BE2C (cell line): Measurements from ENCODE around the gene ZDHHC8.
A peak's percentile ranks its signal among the peaks of the same experiment; 100 is the strongest.
"Not testable (repeated sequence)": the region's sequence is repeated elsewhere in the genome, so short reads cannot be mapped to it uniquely, and the experiment has no call there.

ENCODE experiments used
- DNase-seq: peaks from one replicate; pipeline ENCODE4 v3.0.0-alpha.2; 2020
- H3K27me3 ChIP-seq: fragments of 250-450 bp; sonication (Bioruptor Pico); 2 replicates; pipeline ENCODE4 v1.5.1; 2020; ENCODE audit warnings: mild to moderate bottlenecking
- H3K36me3 ChIP-seq: fragments of 250-450 bp; sonication (Bioruptor Pico); 2 replicates; pipeline ENCODE4 v1.5.1; 2020; ENCODE audit warnings: mild to moderate bottlenecking
- H3K4me1 ChIP-seq: fragments of 250-450 bp; sonication (Bioruptor Pico); 2 replicates; pipeline ENCODE4 v1.5.1; 2020
- H3K4me3 ChIP-seq: 2 replicates; pipeline ENCODE4 v1.5.1; 2011; ENCODE audit warnings: low read depth, low read length
- H3K9me3 ChIP-seq: fragments of 250-450 bp; sonication (Bioruptor Pico); 2 replicates; pipeline ENCODE4 v1.5.1; 2020
- CTCF ChIP-seq: IDR thresholded peaks from 2 replicates; pipeline ENCODE4 v1.5.1; 2012; ENCODE audit warnings: mild to moderate bottlenecking, low read depth, low read length

Gene ZDHHC8

GRCh38 chr22:20157430-20158183 is 26.0 kb downstream of the ZDHHC8 start:
- H3K4me1 ChIP-seq, result peaks cover 19% of the 10 kb centered on the region
- DNase-seq, result no peak
- H3K36me3 ChIP-seq, result no peaks in the 10 kb centered on the region
- TF ChIP-seq CTCF, result no peak
- no peaks in the 10 kb centered on the region for H3K27me3 ChIP-seq
- H3K9me3 ChIP-seq, result no peaks in the 10 kb centered on the region
- H3K4me3 ChIP-seq, result no peak overlapping the region

- H3K9me3 ChIP-seq, result no peaks in the 10 kb centered on the region
- no peak overlapping the region for H3K4me3 ChIP-seq
- peaks cover 19% of the 10 kb centered on the region for H3K4me1 ChIP-seq
- TF ChIP-seq CTCF, result no peak
- no peaks in the 10 kb centered on the region for H3K27me3 ChIP-seq
- DNase-seq, result no peak
- H3K36me3 ChIP-seq, result no peaks in the 10 kb centered on the region
Measured at GRCh38 chr22:20158391-20159036, 26.9 kb downstream of the ZDHHC8 start.

GRCh38 chr22:20159076-20159475 is 27.5 kb downstream of the ZDHHC8 start:
- no peaks in the 10 kb centered on the region for H3K27me3 ChIP-seq
- no peak overlapping the region for H3K4me3 ChIP-seq
- DNase-seq, result no peak
- no peaks in the 10 kb centered on the region for H3K36me3 ChIP-seq
- no peak for TF ChIP-seq CTCF
- H3K9me3 ChIP-seq, result no peaks in the 10 kb centered on the region
- peaks cover 15% of the 10 kb centered on the region for H3K4me1 ChIP-seq

- not testable (repeated sequence) for H3K27me3 ChIP-seq, DNase-seq, H3K4me3 ChIP-seq, H3K36me3 ChIP-seq, H3K9me3 ChIP-seq
- peaks cover 15% of the 10 kb centered on the region for H3K4me1 ChIP-seq
Measured at GRCh38 chr22:20159531-20159930, 27.9 kb downstream of the ZDHHC8 start.

- Histone ChIP-seq H3K4me1 (peaks cover 15% of the 10 kb centered on the region), H3K36me3 (no peaks in the 10 kb centered on the region), H3K27me3 (no peaks in the 10 kb centered on the region), H3K9me3 (no peaks in the 10 kb centered on the region), H3K4me3 (no peak overlapping the region)
- no peak for DNase-seq
- TF ChIP-seq CTCF, result no peak
Measured at GRCh38 chr22:20160041-20160440, 28.4 kb downstream of the ZDHHC8 start.

GRCh38 chr22:20164863-20165262 is 33.3 kb downstream of the ZDHHC8 start:
- DNase-seq, result peak; percentile 61
- no peak for TF ChIP-seq CTCF
- Histone ChIP-seq H3K27me3 (no peaks in the 10 kb centered on the region), H3K36me3 (no peaks in the 10 kb centered on the region), H3K9me3 (no peaks in the 10 kb centered on the region), H3K4me3 (no peak overlapping the region), H3K4me1 (no peaks in the 10 kb centered on the region)
